WTC11 (cell line): Measurements from ENCODE around the gene UBR2. TPM values are rescaled to one million over a fixed set of nuclear protein-coding genes. Genes with fewer than 3 reads are reported as not detected.

Experiments
- ATAC-seq: fragments of 200-7000 bp; cut with Tn5 transposase; 2 replicates; pipeline ENCODE4 v1.10.0; 2021; ENCODE audit warnings: mild to moderate bottlenecking, moderate library complexity
- CTCF ChIA-PET: fragments of 300-600 bp; sonication (Branson Sonifier 250); formaldehyde crosslinking; loops from one replicate; lab custom pipeline; 2021; ENCODE audit warnings: antibody characterized with exemption; lab: Charles Lee
- POLR2A ChIA-PET: fragments of 350-600 bp; sonication (Branson Sonifier 250); formaldehyde crosslinking; loops from one replicate; lab custom pipeline; 2021; ENCODE audit warnings: antibody characterized with exemption; lab: Charles Lee
- DNase-seq: peaks from one replicate; pipeline ENCODE4 v3.0.0; 2021; ENCODE audit warnings: low spot score
- H3K27ac Mint-ChIP-seq: 2 replicates; pipeline ENCODE4 v1.8.0; 2021; ENCODE audit warnings: mixed read lengths
- H3K27me3 Mint-ChIP-seq: 2 replicates; pipeline ENCODE4 v1.8.0; 2021; ENCODE audit warnings: low read depth, mild to moderate bottlenecking, moderate library complexity, mixed read lengths
- H3K36me3 Mint-ChIP-seq: 2 replicates; pipeline ENCODE4 v1.8.0; 2021; ENCODE audit warnings: mixed read lengths
- H3K4me1 Mint-ChIP-seq: 2 replicates; pipeline ENCODE4 v1.8.0; 2022; ENCODE audit warnings: mixed read lengths
- H3K4me3 Mint-ChIP-seq: 2 replicates; pipeline ENCODE4 v1.8.0; 2021; ENCODE audit warnings: mild to moderate bottlenecking, moderate library complexity, mixed read lengths
- H3K9me3 Mint-ChIP-seq: 2 replicates; pipeline ENCODE4 v1.8.0; 2021; ENCODE audit warnings: mixed read lengths
- CBFB ChIP-seq: sonication (generic); formaldehyde crosslinking; IDR thresholded peaks from 2 replicates; pipeline ENCODE4 v1.8.1; 2022; ENCODE audit warnings: mild to moderate bottlenecking, low read depth, missing genetic modification reagents
- CREB1 ChIP-seq: sonication (generic); formaldehyde crosslinking; IDR thresholded peaks from 2 replicates; pipeline ENCODE4 v1.8.0; 2023; ENCODE audit warnings: mild to moderate bottlenecking, missing genetic modification reagents
- EMX1 ChIP-seq: fragments of 250-450 bp; sonication (Bioruptor Pico); IDR thresholded peaks from 2 replicates; pipeline ENCODE4 v1.8.0; 2021; ENCODE audit warnings: mild to moderate bottlenecking
- HMGA2 ChIP-seq: fragments of 250-450 bp; sonication (Bioruptor Pico); IDR thresholded peaks from 2 replicates; pipeline ENCODE4 v1.4.0; 2021; ENCODE audit warnings: mild to moderate bottlenecking, moderate library complexity
- HMGXB4 ChIP-seq: sonication (generic); formaldehyde crosslinking; IDR thresholded peaks from 2 replicates; pipeline ENCODE4 v1.8.1; 2023; ENCODE audit warnings: mild to moderate bottlenecking, moderate library complexity, missing genetic modification reagents
- MLX ChIP-seq: sonication (generic); formaldehyde crosslinking; IDR thresholded peaks from 2 replicates; pipeline ENCODE4 v1.8.1; 2023; ENCODE audit warnings: mild to moderate bottlenecking, missing genetic modification reagents, moderate library complexity
- NFATC4 ChIP-seq: fragments of 250-450 bp; sonication (Bioruptor Pico); IDR thresholded peaks from 2 replicates; pipeline ENCODE4 v1.9.0; 2021; ENCODE audit warnings: mild to moderate bottlenecking
- NFE2L1 ChIP-seq: sonication (generic); formaldehyde crosslinking; IDR thresholded peaks from 2 replicates; pipeline ENCODE4 v1.8.1; 2023; ENCODE audit warnings: missing genetic modification reagents
- NFYB ChIP-seq: sonication (generic); formaldehyde crosslinking; conservative IDR thresholded peaks from 2 replicates; pipeline ENCODE4 v1.8.0; 2022; ENCODE audit warnings: low read depth, missing genetic modification reagents
- OVOL2 ChIP-seq: fragments of 250-450 bp; sonication (Bioruptor Pico); IDR thresholded peaks from 2 replicates; pipeline ENCODE4 v1.9.0; 2021; ENCODE audit warnings: mild to moderate bottlenecking, borderline replicate concordance
- PREB ChIP-seq: sonication (generic); formaldehyde crosslinking; IDR thresholded peaks from 2 replicates; pipeline ENCODE4 v1.8.1; 2022; ENCODE audit warnings: mild to moderate bottlenecking, missing genetic modification reagents, moderate library complexity, borderline replicate concordance
- RELA ChIP-seq: sonication (generic); formaldehyde crosslinking; IDR thresholded peaks from 2 replicates; pipeline ENCODE4 v1.8.1; 2022; ENCODE audit warnings: missing genetic modification reagents, mild to moderate bottlenecking, borderline replicate concordance
- SMAD3 ChIP-seq: sonication (generic); formaldehyde crosslinking; IDR thresholded peaks from 2 replicates; pipeline ENCODE4 v1.8.0; 2022; ENCODE audit warnings: missing genetic modification reagents, mild to moderate bottlenecking, borderline replicate concordance
- SMAD4 ChIP-seq: sonication (generic); formaldehyde crosslinking; IDR thresholded peaks from 2 replicates; pipeline ENCODE4 v1.8.0; 2022; ENCODE audit warnings: mild to moderate bottlenecking, missing genetic modification reagents
- SP1 ChIP-seq: sonication (generic); formaldehyde crosslinking; conservative IDR thresholded peaks from 2 replicates; pipeline ENCODE4 v1.8.1; 2022; ENCODE audit warnings: missing genetic modification reagents
- STAT6 ChIP-seq: sonication (generic); formaldehyde crosslinking; conservative IDR thresholded peaks from 2 replicates; pipeline ENCODE4 v1.8.1; 2023; ENCODE audit warnings: mild to moderate bottlenecking, low read depth, missing genetic modification reagents, moderate library complexity
- TEAD1 ChIP-seq: sonication (generic); formaldehyde crosslinking; IDR thresholded peaks from 2 replicates; pipeline ENCODE4 v1.8.0; 2022; ENCODE audit warnings: mild to moderate bottlenecking, missing genetic modification reagents
- TEAD4 ChIP-seq: sonication (generic); formaldehyde crosslinking; IDR thresholded peaks from 2 replicates; pipeline ENCODE4 v1.8.0; 2022; ENCODE audit warnings: mild to moderate bottlenecking, missing genetic modification reagents
- USF1 ChIP-seq: sonication (generic); formaldehyde crosslinking; IDR thresholded peaks from 2 replicates; pipeline ENCODE4 v1.8.0; 2022; ENCODE audit warnings: mild to moderate bottlenecking, missing genetic modification reagents
- USF2 ChIP-seq: sonication (generic); formaldehyde crosslinking; IDR thresholded peaks from 2 replicates; pipeline ENCODE4 v1.8.1; 2023; ENCODE audit warnings: mild to moderate bottlenecking, missing genetic modification reagents, moderate library complexity
- ZNF121 ChIP-seq: sonication (generic); formaldehyde crosslinking; IDR thresholded peaks from 2 replicates; pipeline ENCODE4 v1.8.0; 2023; ENCODE audit warnings: missing genetic modification reagents
- ZNF423 ChIP-seq: fragments of 250-450 bp; sonication (Bioruptor Pico); IDR thresholded peaks from 2 replicates; pipeline ENCODE4 v2.1.2; 2022; ENCODE audit warnings: mild to moderate bottlenecking, moderate library complexity
- ZNF425 ChIP-seq: fragments of 250-450 bp; sonication (Bioruptor Pico); conservative IDR thresholded peaks from 2 replicates; pipeline ENCODE4 v1.9.0; 2021; ENCODE audit warnings: mild to moderate bottlenecking
- total RNA-seq: library from RNA; stranded (reverse); gene quantifications from 3 replicates; pipeline ENCODE4 v1.2.3, GENCODE V29; 2021

Gene UBR2
- total RNA-seq, 1 experiment from 2014 or later: 18.8 TPM

- H3K9me3 Mint-ChIP-seq: no peaks in the 10 kb centered on the region
- TF ChIP-seq SMAD4 (CRISPR knock-in tag) (no peak), CREB1 (CRISPR knock-in tag) (no peak), ZNF121 (CRISPR knock-in tag) (no peak), CBFB (CRISPR knock-in tag) (no peak), NFYB (CRISPR knock-in tag) (no peak), HMGXB4 (no peak), EMX1 (CRISPR knock-in tag) (no peak), SMAD3 (CRISPR knock-in tag) (no peak), OVOL2 (no peak), ZNF423 (CRISPR knock-in tag) (no peak), TEAD1 (no peak), ZNF425 (no peak), USF1 (CRISPR knock-in tag) (no peak), SP1 (CRISPR knock-in tag) (no peak), RELA (CRISPR knock-in tag) (no peak), HMGA2 (CRISPR knock-in tag) (no peak), USF2 (CRISPR knock-in tag) (no peak)
- TF ChIP-seq, all 79 proteins: peak for 0
- H3K27me3 Mint-ChIP-seq: no peaks in the 10 kb centered on the region
- H3K27ac Mint-ChIP-seq: no peak overlapping the region
- CTCF ChIA-PET: interaction anchor here (1.4 kb wide), 1 partner anchor 22 kb away, joined by 7 read pairs; no protein-coding TSS in a partner anchor
- peaks cover 16% of the 10 kb centered on the region for H3K36me3 Mint-ChIP-seq
- H3K4me1 Mint-ChIP-seq: peaks cover 14% of the 10 kb centered on the region
- ATAC-seq (no peak), DNase-seq (no peak)
- POLR2A ChIA-PET: no interaction called here
- H3K4me3 Mint-ChIP-seq: no peak overlapping the region
Observed at GRCh38 chr6:42569102-42570028, 5.5 kb downstream of the UBR2 start.

- H3K4me3 Mint-ChIP-seq: no peak overlapping the region
- ATAC-seq (no peak), DNase-seq (no peak)
- peaks cover 13% of the 10 kb centered on the region for H3K36me3 Mint-ChIP-seq
- H3K4me1 Mint-ChIP-seq: peaks cover 6% of the 10 kb centered on the region; the same call in 1 of the 2 replicates
- POLR2A ChIA-PET: no interaction called here
- no peaks in the 10 kb centered on the region for H3K27me3 Mint-ChIP-seq
- CTCF ChIA-PET: interaction anchor here (0.6 to 0.7 kb wide), 2 partner anchors 51 to 716 kb away, joined by 3 to 4 read pairs; no protein-coding TSS in a partner anchor
- H3K27ac Mint-ChIP-seq: no peak overlapping the region
- H3K9me3 Mint-ChIP-seq: no peaks in the 10 kb centered on the region
- TF ChIP-seq NFATC4 (CRISPR knock-in tag) (no peak), TEAD4 (CRISPR knock-in tag) (no peak), MLX (CRISPR knock-in tag) (no peak), NFE2L1 (CRISPR knock-in tag) (no peak), PREB (CRISPR knock-in tag) (no peak), SMAD4 (CRISPR knock-in tag) (no peak), STAT6 (CRISPR knock-in tag) (no peak)
Observed at GRCh38 chr6:42571611-42572342, 7.9 kb downstream of the UBR2 start.
